Large intestine (tissue), 3 donors: ENCODE data around the gene RAB6A. TPM values are rescaled to one million over a fixed set of nuclear protein-coding genes. Genes with fewer than 3 reads are reported as not detected.
"Not testable (repeated sequence)": the region's sequence is repeated elsewhere in the genome, so short reads cannot be mapped to it uniquely, and the experiment has no call there.

ENCODE experiments used
- DNase-seq, 2 donors: peaks; one replicate each; pipeline versions ENCODE4 v3.0.0 to v3.0.0-alpha.2; 2013
- H3K27ac ChIP-seq: one replicate; pipeline ENCODE4 v1.5.1; 2013; ENCODE audit warnings: low read length
- H3K27me3 ChIP-seq: 2 replicates; pipeline ENCODE4 v1.6.1; 2013; ENCODE audit warnings: low read length; ENCODE audit not compliant: control insufficient read depth, insufficient read depth
- H3K36me3 ChIP-seq: 2 replicates; pipeline ENCODE4 v1.6.1; 2013; ENCODE audit warnings: low read length; ENCODE audit not compliant: control insufficient read depth, insufficient read depth
- H3K4me1 ChIP-seq: one replicate; pipeline ENCODE4 v1.6.1; 2013; ENCODE audit warnings: low read length; ENCODE audit not compliant: control insufficient read depth, insufficient read depth
- H3K4me3 ChIP-seq: one replicate; pipeline ENCODE4 v1.5.1; 2013; ENCODE audit warnings: low read length
- H3K9me3 ChIP-seq: one replicate; pipeline ENCODE4 v1.6.1; 2013; ENCODE audit warnings: mild to moderate bottlenecking, low read depth, low read length, moderate library complexity; ENCODE audit not compliant: control insufficient read depth
- WGBS: methylation state at CpG from one replicate; pipeline ENCODE4 v1.1.5; 2013; ENCODE audit warnings: low lambda C conversion rate; ENCODE audit not compliant: insufficient coverage; 5-methylcytosine and 5-hydroxymethylcytosine counted together
- polyA plus RNA-seq: library from polyadenylated mRNA; unstranded; fragments of 120-200 nt; gene quantifications from one replicate; pipeline ENCODE4 v1.2.1, GENCODE V29; 2013

Gene RAB6A
- polyA plus RNA-seq, 1 donor: 111 TPM

DNA sequence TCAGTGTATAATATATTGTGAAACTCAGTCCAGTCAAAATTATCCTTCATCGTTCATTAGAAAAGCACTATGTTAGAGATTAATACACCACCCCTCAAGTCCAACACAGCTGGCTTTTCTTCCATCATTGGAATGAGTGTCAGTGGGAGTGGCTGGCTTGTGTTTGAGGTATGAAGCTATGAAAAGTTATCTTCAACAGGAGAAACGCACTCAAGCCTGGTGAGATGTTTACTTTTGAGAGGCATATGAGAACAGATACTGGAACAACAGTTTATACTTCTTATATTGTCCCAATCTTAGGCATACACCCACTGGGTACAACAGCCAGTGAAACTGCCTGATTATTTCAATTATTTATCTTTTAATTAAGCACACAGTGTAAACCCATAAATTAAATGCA is 80.2 kb downstream of the RAB6A start:
- Histone ChIP-seq H3K4me1 (no peaks in the 10 kb centered on the region), H3K27ac (no peak overlapping the region), H3K9me3 (no peaks in the 10 kb centered on the region), H3K36me3 (peaks cover 20% of the 10 kb centered on the region), H3K4me3 (no peak overlapping the region), H3K27me3 (no peaks in the 10 kb centered on the region)
- no CpG with 5 or more reads among the region's 2 CpGs for WGBS
- DNase-seq: no peak

DNA sequence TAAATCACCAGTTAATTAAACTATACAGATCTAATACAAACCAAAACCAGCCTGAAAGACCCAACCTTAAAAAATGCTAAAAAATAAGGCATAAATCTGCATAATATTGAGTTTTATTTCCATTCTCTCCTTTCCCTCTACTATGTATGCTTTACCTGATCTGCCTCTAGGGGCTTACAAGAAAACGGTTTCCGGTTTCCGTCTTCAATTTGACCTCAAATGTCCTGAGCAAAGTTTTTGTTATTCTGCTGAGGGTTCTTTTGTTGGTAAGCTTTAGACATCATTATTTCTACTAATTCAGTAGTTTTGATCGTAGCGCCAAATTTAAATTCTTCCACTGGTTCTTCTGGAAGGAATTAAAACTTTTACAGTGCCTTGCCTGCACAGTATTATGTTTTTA is 84.3 kb downstream of the RAB6A start:
- not testable (repeated sequence) for H3K4me3 ChIP-seq, H3K9me3 ChIP-seq, DNase-seq, H3K27ac ChIP-seq, H3K4me1 ChIP-seq, H3K27me3 ChIP-seq
- H3K36me3 ChIP-seq: peaks cover 24% of the 10 kb centered on the region
- 87% methylated on average over 2 of the region's 5 CpGs for WGBS

DNA sequence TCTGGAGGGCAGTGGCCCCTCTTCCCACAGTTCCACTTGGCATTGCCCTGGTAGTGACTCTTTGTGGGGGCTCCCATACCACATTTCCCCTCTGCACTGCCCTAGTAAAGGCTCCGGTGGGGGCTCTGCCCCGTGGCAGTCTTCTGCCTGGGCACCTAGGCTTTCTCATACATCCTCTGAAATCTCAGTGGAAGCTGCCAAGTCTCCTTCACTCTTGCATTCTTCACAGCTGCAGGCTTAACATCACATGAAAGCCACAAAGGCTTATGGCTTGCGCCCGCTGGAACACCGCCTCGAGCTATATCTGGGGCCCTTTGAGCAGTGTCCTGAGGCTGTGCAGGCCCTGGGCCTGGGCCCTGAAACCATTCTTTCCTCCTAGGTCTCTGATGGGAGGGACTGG is 89.2 kb downstream of the RAB6A start:
- Histone ChIP-seq H3K9me3 (no peaks in the 10 kb centered on the region), H3K4me1 (no peaks in the 10 kb centered on the region), H3K27ac (no peak overlapping the region), H3K27me3 (no peaks in the 10 kb centered on the region), H3K4me3 (no peak overlapping the region), H3K36me3 (peaks cover 8% of the 10 kb centered on the region)
- WGBS: no CpG with 5 or more reads among the region's 6 CpGs
- no peak for DNase-seq

DNA sequence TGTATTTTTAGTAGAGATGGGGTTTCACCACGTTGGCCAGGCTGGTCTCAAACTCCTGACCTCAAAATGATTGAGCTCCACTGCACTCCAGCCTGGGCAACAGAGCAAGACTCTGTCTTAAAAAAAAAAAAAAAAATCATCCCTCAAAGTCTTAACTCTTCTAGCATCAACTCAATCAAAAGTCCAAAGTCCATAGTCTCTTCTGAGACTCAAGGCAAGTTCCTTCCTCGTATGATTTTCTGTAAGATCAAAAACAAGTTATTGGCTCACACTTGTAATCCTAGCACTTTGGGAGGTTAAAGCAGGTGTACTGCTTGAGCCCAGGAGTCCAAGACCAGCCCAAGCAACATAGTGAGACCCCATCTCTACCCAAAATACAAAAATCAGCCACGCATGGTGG is 90.1 kb downstream of the RAB6A start:
- WGBS: no CpG with 5 or more reads among the region's 3 CpGs
- DNase-seq: peak in 1 of 2 donors; percentile 27
- no peaks in the 10 kb centered on the region for H3K9me3 ChIP-seq
- H3K4me3 ChIP-seq: no peak overlapping the region
- no peak overlapping the region for H3K27ac ChIP-seq
- peaks cover 6% of the 10 kb centered on the region for H3K36me3 ChIP-seq
- H3K27me3 ChIP-seq: no peaks in the 10 kb centered on the region
- no peaks in the 10 kb centered on the region for H3K4me1 ChIP-seq

DNA sequence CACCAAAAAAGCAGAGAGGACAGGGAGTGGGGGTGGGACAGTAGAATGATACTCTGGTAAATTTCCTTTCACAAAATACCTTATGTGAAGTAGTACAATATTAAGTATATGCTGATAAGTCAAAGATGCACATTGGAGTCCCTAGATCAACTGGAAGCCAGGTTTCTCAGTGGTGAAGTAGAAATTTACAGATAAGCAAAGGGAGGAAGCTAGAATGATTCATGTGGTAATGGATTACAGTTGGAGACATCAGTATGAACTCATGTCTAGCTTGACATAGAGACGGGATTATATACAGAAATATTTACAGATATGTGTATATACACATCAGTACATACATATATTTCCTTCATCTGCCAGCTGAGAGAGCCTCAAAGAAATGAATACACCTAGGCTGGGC is 93.0 kb downstream of the RAB6A start:
- no peaks in the 10 kb centered on the region for H3K27me3 ChIP-seq
- H3K4me3 ChIP-seq: no peak overlapping the region
- no peaks in the 10 kb centered on the region for H3K36me3 ChIP-seq
- no peak for DNase-seq
- H3K4me1 ChIP-seq: no peaks in the 10 kb centered on the region
- WGBS: no CpG with 5 or more reads among the region's 1 CpG
- no peaks in the 10 kb centered on the region for H3K9me3 ChIP-seq
- H3K27ac ChIP-seq: no peak overlapping the region

DNA sequence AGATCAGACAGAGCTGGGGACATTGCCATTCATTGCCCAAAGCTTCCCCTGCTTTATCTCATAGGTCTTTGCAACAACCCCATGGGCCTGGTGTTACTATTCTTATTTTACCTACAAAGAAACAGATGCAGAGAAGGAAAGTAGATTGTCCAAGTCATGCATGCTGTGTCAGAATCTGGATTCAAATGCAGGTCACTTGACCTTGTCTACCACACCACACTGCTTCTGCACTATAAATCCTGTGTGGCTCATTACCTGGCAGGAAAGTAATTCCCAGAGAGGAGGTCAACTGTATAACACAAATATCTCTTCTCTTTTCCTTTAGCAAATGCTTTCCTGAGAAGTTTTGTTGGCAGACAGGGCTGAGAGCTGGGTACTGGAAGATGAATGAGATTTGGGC is 96.0 kb downstream of the RAB6A start:
- DNase-seq: no peak
- Histone ChIP-seq H3K4me3 (no peak overlapping the region), H3K27ac (no peak overlapping the region), H3K36me3 (no peaks in the 10 kb centered on the region), H3K27me3 (no peaks in the 10 kb centered on the region), H3K9me3 (no peaks in the 10 kb centered on the region), H3K4me1 (peaks cover 10% of the 10 kb centered on the region)

DNA sequence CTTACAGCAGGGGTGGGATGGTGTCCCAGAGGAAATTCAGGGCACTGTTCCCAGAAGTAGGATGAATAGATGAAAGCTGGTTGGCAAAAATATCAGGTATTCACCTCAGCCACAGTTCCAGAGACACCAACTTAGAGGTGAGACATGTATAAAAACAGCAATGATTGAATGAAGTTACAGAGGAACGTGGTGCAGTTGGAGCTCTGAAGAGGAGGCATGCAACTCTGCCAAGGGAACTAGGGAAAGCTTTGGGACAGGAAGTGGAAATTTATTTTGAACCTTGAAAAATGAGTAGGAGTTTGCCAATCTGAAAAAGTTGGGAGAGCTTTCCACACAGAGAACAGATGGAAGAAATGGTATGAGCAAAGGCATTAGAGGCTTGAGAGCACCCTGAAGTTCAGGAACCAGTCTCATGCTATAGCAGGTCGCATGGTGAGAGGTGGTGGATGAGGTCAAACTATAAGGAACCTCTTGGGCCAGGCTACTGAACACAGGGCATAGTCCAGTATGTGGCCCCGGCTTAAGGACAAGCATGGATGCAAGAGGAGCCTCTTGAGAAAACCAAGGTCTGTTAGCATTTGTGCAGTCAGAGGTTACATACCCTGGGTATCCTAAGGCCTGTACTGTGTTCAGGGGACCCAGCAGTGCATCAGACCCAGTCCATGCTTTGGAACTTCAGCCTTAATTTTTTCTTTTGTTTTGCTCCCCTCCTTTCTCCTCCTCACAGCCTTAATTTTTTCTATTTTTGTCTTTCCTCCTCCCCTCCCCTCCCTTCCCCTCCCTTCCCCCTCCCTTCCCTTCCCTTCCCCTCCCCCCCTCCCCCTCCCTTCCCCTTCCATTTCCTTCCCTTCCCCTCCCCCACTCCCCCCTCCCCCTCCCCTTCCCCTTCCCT is 97.0 kb downstream of the RAB6A start:
- 67% methylated on average over 1 of the region's 3 CpGs for WGBS
- no peak for DNase-seq
- no peaks in the 10 kb centered on the region for H3K36me3 ChIP-seq
- peaks cover 10% of the 10 kb centered on the region for H3K4me1 ChIP-seq
- H3K9me3 ChIP-seq: no peaks in the 10 kb centered on the region
- no peaks in the 10 kb centered on the region for H3K27me3 ChIP-seq
- H3K4me3 ChIP-seq: no peak overlapping the region
- no peak overlapping the region for H3K27ac ChIP-seq

DNA sequence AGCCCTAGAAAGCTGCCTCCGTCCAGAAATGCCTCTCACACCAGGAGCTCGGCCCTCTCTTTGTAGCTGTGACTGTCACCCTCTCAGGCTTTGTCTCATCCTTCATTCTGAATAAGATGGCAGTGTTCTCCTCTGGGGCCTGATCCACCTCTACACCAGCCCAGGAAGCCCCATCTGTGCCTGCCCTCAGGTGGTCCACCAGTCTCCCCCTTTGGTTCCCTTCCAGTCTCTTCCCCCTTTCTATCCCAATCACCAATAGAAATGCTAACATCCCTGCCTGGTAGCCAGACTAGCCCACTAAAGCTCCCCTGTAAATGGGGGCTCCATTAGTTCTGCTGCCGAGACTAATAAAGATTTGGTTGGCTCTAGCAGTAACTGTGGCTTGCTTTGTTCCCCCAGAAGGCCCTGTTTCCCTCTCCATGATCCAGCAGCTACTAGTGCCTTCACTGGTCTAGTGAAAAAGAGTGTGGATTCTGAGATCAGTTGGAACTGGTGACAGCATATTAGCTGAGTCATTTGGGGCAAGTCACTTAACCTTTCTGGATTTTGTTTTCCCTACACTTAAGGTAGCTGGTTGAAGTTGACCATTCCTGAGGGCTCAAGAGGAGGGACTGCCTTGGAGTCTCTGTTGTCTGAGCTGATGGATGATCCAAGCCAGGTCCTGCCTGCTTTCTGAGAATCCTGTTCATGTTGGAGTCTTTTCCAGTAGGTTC is 98.3 kb downstream of the RAB6A start:
- H3K27me3 ChIP-seq: no peaks in the 10 kb centered on the region
- peaks cover 10% of the 10 kb centered on the region for H3K4me1 ChIP-seq
- no peak overlapping the region for H3K4me3 ChIP-seq
- no peaks in the 10 kb centered on the region for H3K36me3 ChIP-seq
- DNase-seq: no peak
- WGBS: no CpG with 5 or more reads among the region's 3 CpGs
- H3K27ac ChIP-seq: no peak overlapping the region
- H3K9me3 ChIP-seq: no peaks in the 10 kb centered on the region

DNA sequence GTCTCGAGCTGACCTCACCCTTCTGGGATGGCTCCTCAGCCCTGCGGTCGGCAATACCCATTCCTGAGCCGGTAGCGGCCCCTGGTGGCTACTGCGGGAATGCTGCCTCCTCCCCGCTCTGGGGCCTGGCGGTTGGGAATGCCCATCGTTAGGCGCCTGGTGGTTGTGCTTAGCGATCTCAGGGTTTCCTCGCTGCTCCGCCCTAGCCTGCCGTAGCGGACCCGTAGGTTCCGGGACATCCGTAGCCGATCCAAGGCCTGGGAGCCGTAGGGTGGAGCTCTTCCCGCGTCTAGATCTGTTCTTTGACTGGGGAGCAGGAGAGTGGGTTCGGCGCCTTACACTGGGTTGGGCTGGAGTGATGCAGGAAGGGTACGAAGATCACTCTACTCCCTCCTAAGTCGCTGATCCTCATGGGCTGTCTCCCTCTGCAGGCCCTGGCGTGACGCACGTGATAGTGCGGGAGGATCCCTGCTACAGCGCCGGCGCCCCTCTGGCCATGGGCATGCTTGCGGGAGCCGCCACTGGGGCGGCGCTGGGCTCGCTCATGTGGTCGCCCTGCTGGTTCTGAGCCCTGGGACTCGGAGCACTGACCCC is 99.7 kb downstream of the RAB6A start:
- Histone ChIP-seq H3K27ac (peak overlapping the region; percentile 48), H3K36me3 (no peaks in the 10 kb centered on the region), H3K4me3 (peak overlapping the region; percentile 41), H3K9me3 (no peaks in the 10 kb centered on the region), H3K27me3 (no peaks in the 10 kb centered on the region), H3K4me1 (peaks cover 10% of the 10 kb centered on the region)
- WGBS: no CpG with 5 or more reads among the region's 40 CpGs
- peak; percentile 86 for DNase-seq

DNA sequence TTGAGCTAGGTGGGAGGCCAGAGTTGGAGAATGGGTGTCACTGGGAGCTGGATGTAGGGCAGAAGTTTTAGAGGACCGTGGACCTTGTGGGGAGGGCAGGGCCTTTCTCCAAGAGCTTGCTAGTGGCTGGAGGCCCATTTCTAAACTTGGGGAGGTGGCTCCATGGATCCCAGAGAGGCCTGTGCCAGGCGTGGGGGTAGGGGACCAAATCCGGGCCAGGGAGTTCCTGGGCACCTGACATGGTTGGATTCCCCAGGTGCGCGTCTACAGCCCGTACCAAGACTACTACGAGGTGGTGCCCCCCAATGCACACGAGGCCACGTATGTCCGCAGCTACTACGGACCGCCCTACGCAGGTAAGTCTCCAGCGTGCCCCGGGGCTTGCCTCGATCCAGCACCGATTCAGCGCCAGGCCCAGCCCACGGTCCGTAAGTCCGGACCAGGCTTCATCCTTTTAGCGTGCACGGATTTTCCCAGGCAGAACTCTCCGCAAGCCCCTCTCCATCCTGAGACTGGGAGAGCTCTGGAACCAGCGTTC is 100.3 kb downstream of the RAB6A start:
- no CpG with 5 or more reads among the region's 25 CpGs for WGBS
- H3K4me1 ChIP-seq: peaks cover 10% of the 10 kb centered on the region
- no peaks in the 10 kb centered on the region for H3K9me3 ChIP-seq
- H3K36me3 ChIP-seq: no peaks in the 10 kb centered on the region
- no peaks in the 10 kb centered on the region for H3K27me3 ChIP-seq
- H3K27ac ChIP-seq: no peak overlapping the region
- H3K4me3 ChIP-seq: peak overlapping the region; percentile 41
- no peak for DNase-seq
